NCI-H146 (cell line): ENCODE results near the gene LNPEP.

Source experiments
- DNase-seq: peaks from one replicate; lab custom pipeline; 2025; lab: John Stamatoyannopoulos, UW

LNPEP gene

GRCh38 chr5:97000391-97000790 is 64.5 kb downstream of the LNPEP start:
- no peak for DNase-seq

- DNase-seq = no peak
Measured at GRCh38 chr5:97002983-97003382, 67.1 kb downstream of the LNPEP start.

GRCh38 chr5:97004423-97005060 is 68.7 kb downstream of the LNPEP start:
- DNase-seq = no peak

- DNase-seq = no peak
Measured at GRCh38 chr5:97006454-97007060, 70.7 kb downstream of the LNPEP start.

- DNase-seq = no peak
Measured at GRCh38 chr5:97009212-97009898, 73.5 kb downstream of the LNPEP start.

- DNase-seq = no peak
Measured at GRCh38 chr5:97009921-97010320, 74.0 kb downstream of the LNPEP start.

- DNase-seq = no peak
Measured at GRCh38 chr5:97010606-97011005, 74.7 kb downstream of the LNPEP start.

- DNase-seq = no peak
Measured at GRCh38 chr5:97011567-97011966, 75.7 kb downstream of the LNPEP start.

GRCh38 chr5:97019435-97020117 is 83.7 kb downstream of the LNPEP start:
- DNase-seq = no peak

- no peak for DNase-seq
Measured at GRCh38 chr5:97021416-97021815, 85.5 kb downstream of the LNPEP start.

GRCh38 chr5:97022898-97023297 is 87.0 kb downstream of the LNPEP start:
- no peak for DNase-seq

- DNase-seq = no peak
Measured at GRCh38 chr5:97026721-97027120, 90.8 kb downstream of the LNPEP start.

- DNase-seq = no peak
Measured at GRCh38 chr5:97037819-97038218, 101.9 kb downstream of the LNPEP start.

- no peak for DNase-seq
Measured at GRCh38 chr5:97041239-97041638, 105.4 kb downstream of the LNPEP start.

GRCh38 chr5:97042996-97043395 is 107.1 kb downstream of the LNPEP start:
- DNase-seq = no peak

GRCh38 chr5:97043511-97043910 is 107.6 kb downstream of the LNPEP start:
- DNase-seq = no peak

GRCh38 chr5:97044052-97044451 is 108.2 kb downstream of the LNPEP start:
- no peak for DNase-seq

GRCh38 chr5:97046270-97046982 is 110.5 kb downstream of the LNPEP start:
- DNase-seq = no peak

GRCh38 chr5:97047076-97047475 is 111.2 kb downstream of the LNPEP start:
- no peak for DNase-seq

- DNase-seq = no peak
Measured at GRCh38 chr5:97049175-97049574, 113.3 kb downstream of the LNPEP start.

GRCh38 chr5:97056263-97056662 is 120.4 kb downstream of the LNPEP start:
- DNase-seq = no peak

GRCh38 chr5:97062046-97062445 is 126.2 kb downstream of the LNPEP start:
- DNase-seq = peak; percentile 10
